HepG2 (cell line): ENCODE data around the gene IL17A. TPM values are rescaled to one million over a fixed set of nuclear protein-coding genes. Genes with fewer than 3 reads are reported as not detected.

Source experiments
- ATAC-seq: fragments of 200-7000 bp; cut with Tn5 transposase; 3 replicates; pipeline ENCODE4 v1.9.1; 2020; ENCODE audit warnings: mild to moderate bottlenecking, moderate library complexity
- BruUV-seq: library from RNA; stranded (reverse); fragments of 400-500 nt; replicated peaks from 2 replicates; lab custom pipeline; 2021; lab: Mats Ljungman, UMichigan
- CTCF ChIA-PET: fragments of 300-600 bp; formaldehyde crosslinking; extraction: SDS; loops from one replicate; lab custom pipeline; 2021; ENCODE audit warnings: low total read pairs, inconsistent platforms, low intra/inter-chr PET ratio; lab: Yijun Ruan, JAX
- POLR2A ChIA-PET: fragments of 350-600 bp; sonication (Branson Sonifier 250); formaldehyde crosslinking; loops from one replicate; lab custom pipeline; 2020; ENCODE audit warnings: antibody characterized with exemption, inconsistent platforms; lab: Yijun Ruan, JAX
- DNase-seq: peaks from one replicate; pipeline ENCODE4 v3.0.0-alpha.2; 2015; ENCODE audit warnings: low spot score
- FAIRE-seq: peaks from 3 replicates; lab custom pipeline; 2011; peaks lifted over from hg19 to GRCh38; lab: Jason Lieb, UNC
- H2AFZ ChIP-seq: one replicate; pipeline ENCODE4 v1.6.1; 2011; ENCODE audit warnings: low read length, inconsistent platforms
- H3K27ac ChIP-seq: fragments of 300-600 bp; 3 replicates; pipeline ENCODE4 v1.8.0; 2011; ENCODE audit warnings: mixed run types, mild to moderate bottlenecking, mixed read lengths, low read length, inconsistent platforms; ENCODE audit not compliant: insufficient read depth; ENCODE audit errors: extremely low read length
- H3K27me3 ChIP-seq, 2 experiments: fragments of 200-600 bp in 1 of 2; 2 replicates in 1 of 2; 3 replicates in 1 of 2; pipeline versions ENCODE4 v1.6.0 to v1.8.0; 2011; ENCODE audit warnings: low read length in 2 of 2, mild to moderate bottlenecking in 2 of 2, moderate library complexity in 2 of 2, inconsistent platforms in 1 of 2; ENCODE audit not compliant: insufficient read depth in 2 of 2, control insufficient read depth in 1 of 2
- H3K36me3 ChIP-seq, 2 experiments: fragments of 200-600 bp in 1 of 2; replicated peaks in 1 of 2; 2 replicates in 1 of 2; 3 replicates in 1 of 2; pipeline versions ENCODE4 v1.5.1 to v1.8.0; 2011; ENCODE audit warnings: low read length in 2 of 2, inconsistent platforms in 1 of 2; ENCODE audit not compliant: insufficient read depth in 2 of 2, control insufficient read depth in 1 of 2
- H3K4me1 ChIP-seq: 2 replicates; pipeline ENCODE4 v1.5.1; 2012; ENCODE audit warnings: low read length, inconsistent platforms; ENCODE audit not compliant: insufficient read depth
- H3K4me2 ChIP-seq: 2 replicates; pipeline ENCODE4 v1.6.0; 2011; ENCODE audit warnings: low read depth, low read length, inconsistent platforms
- H3K4me3 ChIP-seq, 3 experiments: fragments of 200-600 bp in 1 of 3; sonication (generic), shearing (Covaris generic) in 1 of 3; replicated peaks in 1 of 3; 2 replicates each; pipeline ENCODE4 v1.5.1; 2011 to 2016; ENCODE audit warnings: low read length in 3 of 3, inconsistent platforms in 2 of 3, low read depth in 2 of 3, mild to moderate bottlenecking in 2 of 3, control low read depth in 1 of 3, mixed read lengths in 1 of 3; ENCODE audit not compliant: insufficient read depth in 1 of 3
- H3K79me2 ChIP-seq: one replicate; pipeline ENCODE4 v1.6.1; 2011; ENCODE audit warnings: low read length, inconsistent platforms; ENCODE audit not compliant: insufficient read depth
- H3K9ac ChIP-seq: 2 replicates; pipeline ENCODE4 v1.6.0; 2011; ENCODE audit warnings: mild to moderate bottlenecking, low read depth, low read length, inconsistent platforms; ENCODE audit not compliant: insufficient read depth
- H3K9me3 ChIP-seq: 2 replicates; pipeline ENCODE4 v1.5.1; 2012; ENCODE audit warnings: mild to moderate bottlenecking, low read length
- H4K20me1 ChIP-seq: 2 replicates; pipeline ENCODE4 v1.6.0; 2011; ENCODE audit warnings: inconsistent platforms, mild to moderate bottlenecking, low read length, moderate library complexity; ENCODE audit not compliant: insufficient read depth
- ARHGAP35 ChIP-seq: sonication (generic); formaldehyde crosslinking; IDR thresholded peaks from 2 replicates; pipeline ENCODE4 v1.9.0; 2022; ENCODE audit warnings: mild to moderate bottlenecking, inconsistent platforms, moderate library complexity, missing genetic modification reagents, borderline replicate concordance
- CEBPB ChIP-seq: IDR thresholded peaks from 2 replicates; pipeline ENCODE4 v1.6.1; 2011; ENCODE audit warnings: low read depth, low read length, improper control_type of control experiment, borderline replicate concordance
- ELF1 ChIP-seq: sonication (generic); formaldehyde crosslinking; IDR thresholded peaks from 2 replicates; pipeline ENCODE4 v1.4.0; 2020; ENCODE audit warnings: missing genetic modification reagents
- KDM5B ChIP-seq: sonication (generic); formaldehyde crosslinking; IDR thresholded peaks from 2 replicates; pipeline ENCODE4 v1.4.0; 2020; ENCODE audit warnings: missing genetic modification reagents, mild to moderate bottlenecking, borderline replicate concordance
- MIER2 ChIP-seq: IDR thresholded peaks from 2 replicates; pipeline ENCODE4 v1.6.1; 2016; ENCODE audit warnings: missing biosample characterization, missing genetic modification reagents
- MLLT10 ChIP-seq: sonication (generic); formaldehyde crosslinking; IDR thresholded peaks from 2 replicates; pipeline ENCODE4 v1.4.0; 2020; ENCODE audit warnings: missing genetic modification reagents
- NR2C2 ChIP-seq: sonication (generic); formaldehyde crosslinking; IDR thresholded peaks from 2 replicates; pipeline ENCODE4 v1.4.0; 2020; ENCODE audit warnings: missing genetic modification reagents, mild to moderate bottlenecking, moderate library complexity, borderline replicate concordance
- SMYD3 ChIP-seq: sonication (generic); formaldehyde crosslinking; IDR thresholded peaks from 2 replicates; pipeline ENCODE4 v1.8.1; 2023; ENCODE audit warnings: mild to moderate bottlenecking, missing genetic modification reagents
- ZIK1 ChIP-seq: sonication (generic); formaldehyde crosslinking; IDR thresholded peaks from 2 replicates; pipeline ENCODE4 v1.5.0; 2020; ENCODE audit warnings: mild to moderate bottlenecking, low read depth, missing genetic modification reagents, borderline replicate concordance
- ZNF24 ChIP-seq: fragments of 450-650 bp; IDR thresholded peaks from 2 replicates; pipeline ENCODE4 v1.6.1; 2017; ENCODE audit warnings: antibody characterized with exemption, mild to moderate bottlenecking
- ZNF468 ChIP-seq: sonication (generic); formaldehyde crosslinking; IDR thresholded peaks from 2 replicates; pipeline ENCODE4 v1.8.0; 2022; ENCODE audit warnings: mild to moderate bottlenecking, moderate library complexity, missing genetic modification reagents
- ZNF564 ChIP-seq: sonication (generic); formaldehyde crosslinking; IDR thresholded peaks from 2 replicates; pipeline ENCODE4 v1.8.1; 2023; ENCODE audit warnings: mild to moderate bottlenecking, missing genetic modification reagents
- ZNF775 ChIP-seq: sonication (generic); formaldehyde crosslinking; IDR thresholded peaks from 2 replicates; pipeline ENCODE4 v1.4.0; 2020; ENCODE audit warnings: missing genetic modification reagents, mild to moderate bottlenecking, moderate library complexity, borderline replicate concordance
- ZNF782 ChIP-seq: sonication (generic); formaldehyde crosslinking; IDR thresholded peaks from 2 replicates; pipeline ENCODE4 v1.4.0; 2020; ENCODE audit warnings: missing genetic modification reagents, mild to moderate bottlenecking, borderline replicate concordance
- WGBS: methylation state at CpG from one replicate; pipeline ENCODE4 v1.1.6; 2017; ENCODE audit warnings: low lambda C conversion rate; 5-methylcytosine and 5-hydroxymethylcytosine counted together
- in situ Hi-C: cut with HindIII; loops from 2 replicates; pipeline ENCODE4 v1.10.0; 2017; ENCODE audit warnings: low pct_unique_long_range_greater_than_20kb; ENCODE audit not compliant: extremely low pct_ligation_motif_present
- intact Hi-C: fragments of 100-400 bp; cut with micrococcal nuclease; formaldehyde crosslinking; loops from one replicate; pipeline ENCODE4 v1.10.0; 2022; ENCODE audit not compliant: unreplicated experiment
- polyA plus RNA-seq, 8 experiments: library from polyadenylated mRNA; depleted of rRNA in 3 of 8; stranded (reverse) in 7 of 8; unstranded in 1 of 8; fragments of >200 nt; fragmentation: Illumina TruSeq in 4 of 8; extraction: Trizol in 4 of 8; gene quantifications; 2 replicates each; pipeline versions ENCODE4 v1.2.1 to v1.2.3, GENCODE V29; 2011 to 2016; ENCODE audit warnings: low read depth in 4 of 8, missing spikeins in 1 of 8, mixed read lengths in 1 of 8; ENCODE audit not compliant: insufficient read depth in 1 of 8
- total RNA-seq, 5 experiments: library from RNA; depleted of rRNA; stranded (reverse); fragments of >200 nt; fragmentation: Illumina TruSeq; extraction: Trizol; gene quantifications; 2 replicates each; pipeline ENCODE4 v1.2.3, GENCODE V29; 2016; ENCODE audit warnings: low read depth in 1 of 5
- TF ChIP-seq, protein P1 (sequence below): sonication (generic); formaldehyde crosslinking; IDR thresholded peaks from 2 replicates; pipeline ENCODE4 v1.5.0; 2020; ENCODE audit warnings: missing genetic modification reagents
- TF ChIP-seq, protein P2 (sequence below): sonication (generic); formaldehyde crosslinking; IDR thresholded peaks from 2 replicates; pipeline ENCODE4 v1.4.0; 2020; ENCODE audit warnings: missing genetic modification reagents, borderline replicate concordance
- TF ChIP-seq, protein P3 (sequence below): sonication (generic); formaldehyde crosslinking; IDR thresholded peaks from 2 replicates; pipeline ENCODE4 v1.4.0; 2020; ENCODE audit warnings: mild to moderate bottlenecking, missing genetic modification reagents
- TF ChIP-seq, protein P4 (sequence below): sonication (generic); formaldehyde crosslinking; IDR thresholded peaks from 2 replicates; pipeline ENCODE4 v1.4.0; 2020; ENCODE audit warnings: missing genetic modification reagents

The IL17A gene
- total and polyA plus RNA-seq, 2 of the 13 experiments (the other 11 are each of a cell fraction or from before 2014, with no cell fraction given) = not detected

DNA sequence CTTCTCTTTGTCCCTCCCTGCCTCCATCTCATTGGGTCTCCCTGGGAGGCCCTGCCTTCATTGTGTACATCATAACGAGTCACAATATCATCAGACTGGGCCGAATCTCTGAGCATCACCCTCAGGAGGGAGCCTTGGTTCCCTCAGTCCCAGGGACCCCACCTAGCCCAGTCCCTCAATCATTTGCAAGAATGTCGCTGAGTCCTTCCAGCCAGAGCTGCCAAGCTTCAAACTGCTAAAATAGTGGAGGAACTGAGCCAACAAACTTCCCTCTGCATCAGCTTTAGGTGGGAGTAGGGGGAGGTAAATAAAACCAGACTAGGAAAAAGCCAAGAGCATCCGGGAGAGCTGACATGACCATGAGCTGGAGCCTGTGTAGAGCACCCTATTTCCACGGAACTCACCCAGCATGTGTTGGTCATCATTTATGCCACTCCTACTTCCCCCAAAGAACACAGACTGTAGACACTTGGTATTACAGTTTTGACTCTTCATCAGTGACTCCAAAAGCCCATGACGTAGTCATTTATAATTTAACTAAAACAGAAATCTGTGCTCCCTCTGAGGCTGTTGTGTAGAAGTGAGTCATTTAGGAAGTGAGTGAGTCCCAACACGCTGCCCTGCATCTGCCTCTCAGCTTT lies 28.8 kb upstream of the IL17A start:
- Histone ChIP-seq H3K27me3 (peaks cover 0 to 4% of the 10 kb centered on the region in 2 experiments; a peak in 1 of 5 replicates), H3K9me3 (peaks cover 6% of the 10 kb centered on the region; the same call in 1 of the 2 replicates), H4K20me1 (no peaks in the 10 kb centered on the region), H3K4me2 (no peak overlapping the region), H3K4me1 (no peaks in the 10 kb centered on the region), H3K79me2 (no peaks in the 10 kb centered on the region), H3K4me3 (no peak overlapping the region), H3K36me3 (no peaks in the 10 kb centered on the region), H3K27ac (no peak overlapping the region), H2AFZ (no peak overlapping the region), H3K9ac (no peak overlapping the region)
- intact Hi-C loops (no loop called here), in situ Hi-C loops (loop anchor here (25.0 kb wide), 1 partner anchor 505 kb away; the partner anchor contains the start of gene TMEM14A)
- CTCF ChIA-PET = no interaction called here
- TF ChIP-seq MIER2 (CRISPR knock-in tag) (no peak), ZNF775 (CRISPR knock-in tag) (no peak), ZNF24 (no peak), ARHGAP35 (CRISPR knock-in tag) (no peak), MLLT10 (CRISPR knock-in tag) (no peak), SMYD3 (CRISPR knock-in tag) (no peak), ZNF782 (CRISPR knock-in tag) (no peak), ZIK1 (CRISPR knock-in tag) (no peak), ZNF468 (CRISPR knock-in tag) (no peak), ELF1 (CRISPR knock-in tag) (no peak), ZNF564 (CRISPR knock-in tag) (no peak), CEBPB (no peak), KDM5B (CRISPR knock-in tag) (no peak), NR2C2 (CRISPR knock-in tag) (no peak)
- TF ChIP-seq, protein P1, sequence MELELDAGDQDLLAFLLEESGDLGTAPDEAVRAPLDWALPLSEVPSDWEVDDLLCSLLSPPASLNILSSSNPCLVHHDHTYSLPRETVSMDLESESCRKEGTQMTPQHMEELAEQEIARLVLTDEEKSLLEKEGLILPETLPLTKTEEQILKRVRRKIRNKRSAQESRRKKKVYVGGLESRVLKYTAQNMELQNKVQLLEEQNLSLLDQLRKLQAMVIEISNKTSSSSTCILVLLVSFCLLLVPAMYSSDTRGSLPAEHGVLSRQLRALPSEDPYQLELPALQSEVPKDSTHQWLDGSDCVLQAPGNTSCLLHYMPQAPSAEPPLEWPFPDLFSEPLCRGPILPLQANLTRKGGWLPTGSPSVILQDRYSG = no peak
- TF ChIP-seq, protein P2, sequence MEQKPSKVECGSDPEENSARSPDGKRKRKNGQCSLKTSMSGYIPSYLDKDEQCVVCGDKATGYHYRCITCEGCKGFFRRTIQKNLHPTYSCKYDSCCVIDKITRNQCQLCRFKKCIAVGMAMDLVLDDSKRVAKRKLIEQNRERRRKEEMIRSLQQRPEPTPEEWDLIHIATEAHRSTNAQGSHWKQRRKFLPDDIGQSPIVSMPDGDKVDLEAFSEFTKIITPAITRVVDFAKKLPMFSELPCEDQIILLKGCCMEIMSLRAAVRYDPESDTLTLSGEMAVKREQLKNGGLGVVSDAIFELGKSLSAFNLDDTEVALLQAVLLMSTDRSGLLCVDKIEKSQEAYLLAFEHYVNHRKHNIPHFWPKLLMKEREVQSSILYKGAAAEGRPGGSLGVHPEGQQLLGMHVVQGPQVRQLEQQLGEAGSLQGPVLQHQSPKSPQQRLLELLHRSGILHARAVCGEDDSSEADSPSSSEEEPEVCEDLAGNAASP (CRISPR knock-in tag) = no peak
- TF ChIP-seq, protein P3, sequence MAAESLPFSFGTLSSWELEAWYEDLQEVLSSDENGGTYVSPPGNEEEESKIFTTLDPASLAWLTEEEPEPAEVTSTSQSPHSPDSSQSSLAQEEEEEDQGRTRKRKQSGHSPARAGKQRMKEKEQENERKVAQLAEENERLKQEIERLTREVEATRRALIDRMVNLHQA (CRISPR knock-in tag) = no peak
- TF ChIP-seq, protein P4, sequence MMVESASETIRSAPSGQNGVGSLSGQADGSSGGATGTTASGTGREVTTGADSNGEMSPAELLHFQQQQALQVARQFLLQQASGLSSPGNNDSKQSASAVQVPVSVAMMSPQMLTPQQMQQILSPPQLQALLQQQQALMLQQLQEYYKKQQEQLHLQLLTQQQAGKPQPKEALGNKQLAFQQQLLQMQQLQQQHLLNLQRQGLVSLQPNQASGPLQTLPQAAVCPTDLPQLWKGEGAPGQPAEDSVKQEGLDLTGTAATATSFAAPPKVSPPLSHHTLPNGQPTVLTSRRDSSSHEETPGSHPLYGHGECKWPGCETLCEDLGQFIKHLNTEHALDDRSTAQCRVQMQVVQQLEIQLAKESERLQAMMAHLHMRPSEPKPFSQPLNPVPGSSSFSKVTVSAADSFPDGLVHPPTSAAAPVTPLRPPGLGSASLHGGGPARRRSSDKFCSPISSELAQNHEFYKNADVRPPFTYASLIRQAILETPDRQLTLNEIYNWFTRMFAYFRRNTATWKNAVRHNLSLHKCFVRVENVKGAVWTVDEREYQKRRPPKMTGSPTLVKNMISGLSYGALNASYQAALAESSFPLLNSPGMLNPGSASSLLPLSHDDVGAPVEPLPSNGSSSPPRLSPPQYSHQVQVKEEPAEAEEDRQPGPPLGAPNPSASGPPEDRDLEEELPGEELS (CRISPR knock-in tag) = no peak
- DNase-seq (no peak), FAIRE-seq (no peak), ATAC-seq (no peak)
- 18% methylated on average over 7 of the region's 7 CpGs for WGBS
- POLR2A ChIA-PET = no interaction called here
- no TSS peak for BruUV-seq
